ENCODE data around the gene DRAP1.
"Not testable (repeated sequence)": the region's sequence is repeated elsewhere in the genome, so short reads cannot be mapped to it uniquely, and the experiment has no call there.

Gene DRAP1

DNA sequence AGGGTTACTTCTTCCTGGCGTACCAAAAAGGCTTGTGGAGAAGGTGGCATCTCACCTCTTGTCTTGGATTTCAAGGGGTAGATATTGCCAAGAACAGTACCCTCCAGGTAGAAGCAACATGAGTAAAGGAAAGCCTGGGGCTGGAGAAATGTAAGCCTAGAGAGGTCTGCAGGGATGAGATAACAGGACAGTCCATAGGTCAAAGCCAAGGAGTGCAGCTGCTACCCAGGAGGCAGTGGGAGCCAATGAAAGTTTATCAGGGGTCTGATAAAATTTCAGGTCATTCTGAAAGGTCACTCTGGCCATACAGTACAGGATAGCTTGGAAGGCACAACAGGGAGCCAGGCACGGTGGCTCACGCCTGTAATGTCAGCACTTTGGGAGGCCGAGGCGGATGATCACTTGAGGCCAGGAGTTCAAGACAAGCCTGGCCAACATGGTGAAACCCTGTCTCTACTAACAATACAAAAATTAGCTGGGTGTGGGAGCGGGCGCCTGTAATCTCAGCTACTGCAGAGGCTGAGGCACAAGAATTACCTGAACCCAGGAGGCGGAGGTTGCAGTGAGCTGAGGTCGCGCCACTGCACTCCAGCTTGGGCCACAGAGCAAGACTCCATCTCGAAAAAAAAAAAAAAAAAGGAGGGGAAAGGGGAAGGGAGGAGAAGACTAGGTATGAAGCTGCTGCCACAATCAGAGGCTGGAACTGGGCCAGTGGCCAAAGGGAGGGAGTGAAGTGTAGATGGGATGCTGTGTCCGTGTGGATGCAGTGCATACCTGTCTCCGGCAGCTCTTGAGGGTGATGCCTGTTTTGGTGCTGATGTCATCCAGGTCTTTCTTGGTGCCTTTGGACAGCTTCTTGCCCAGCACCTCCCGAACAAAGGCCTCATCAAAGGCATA lies 32.2 kb upstream of the DRAP1 start:
- DNase-seq: no peak

DNA sequence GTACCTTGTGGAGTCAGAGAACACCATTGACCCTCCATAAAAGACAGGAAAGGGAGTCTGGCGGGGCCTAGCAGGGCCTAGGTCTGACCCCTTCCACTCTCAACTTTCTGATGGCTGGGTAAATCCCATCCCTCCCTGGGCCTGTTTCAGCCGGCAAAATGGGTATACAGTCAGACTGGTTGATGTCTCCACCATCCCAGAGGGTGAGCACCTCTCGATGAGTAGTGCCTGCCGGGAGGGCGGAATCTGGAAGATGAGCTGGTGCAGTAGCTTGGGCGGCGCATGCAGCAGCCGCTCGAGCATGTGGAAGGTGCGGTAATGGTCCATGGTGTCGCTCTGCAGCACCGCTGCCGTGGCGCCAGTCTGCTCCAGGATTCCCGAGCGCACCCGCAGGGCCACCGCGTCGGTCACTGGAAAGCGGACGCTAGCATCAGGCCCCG lies 31.5 kb upstream of the DRAP1 start:
- peak; percentile 62 for DNase-seq

DNA sequence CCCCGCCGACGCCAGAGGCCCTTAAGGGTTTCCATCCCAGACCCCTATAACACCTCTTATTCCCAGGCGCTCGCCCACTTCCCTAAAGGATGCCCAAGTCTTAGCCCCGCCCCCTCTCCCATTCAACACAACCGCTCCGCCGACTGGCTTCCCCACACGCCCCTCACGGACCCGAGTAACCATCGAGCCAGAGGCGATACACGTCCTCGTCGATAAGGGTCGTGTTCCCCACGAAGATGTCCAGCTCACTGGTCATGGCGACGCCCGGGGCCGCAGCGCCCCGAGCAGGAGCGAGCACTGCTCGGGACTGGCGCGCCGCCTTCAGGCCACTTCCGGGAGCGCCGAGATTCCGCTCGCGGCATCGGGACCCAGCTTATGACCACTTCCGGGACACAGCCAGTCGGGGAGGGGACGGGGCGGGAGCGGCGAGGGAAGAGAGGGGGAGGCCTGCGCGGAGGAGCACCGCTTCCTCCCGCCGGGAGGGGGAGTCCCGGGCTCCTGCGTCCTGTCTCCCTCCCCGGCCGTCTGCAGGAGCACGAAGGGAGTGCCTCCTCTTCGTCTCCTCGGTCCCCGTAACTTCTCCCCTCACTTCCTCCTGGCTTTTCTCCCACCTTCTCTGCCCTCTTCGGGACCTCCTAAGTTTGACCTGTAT lies 30.9 kb upstream of the DRAP1 start, which contains the start of gene FIBP:
FIBP (minus strand) TSS at position 309 of the 652 bp plus-strand sequence; CDS start at position 256, 53 bp downstream.
- peak; percentile 97 for DNase-seq

DNA sequence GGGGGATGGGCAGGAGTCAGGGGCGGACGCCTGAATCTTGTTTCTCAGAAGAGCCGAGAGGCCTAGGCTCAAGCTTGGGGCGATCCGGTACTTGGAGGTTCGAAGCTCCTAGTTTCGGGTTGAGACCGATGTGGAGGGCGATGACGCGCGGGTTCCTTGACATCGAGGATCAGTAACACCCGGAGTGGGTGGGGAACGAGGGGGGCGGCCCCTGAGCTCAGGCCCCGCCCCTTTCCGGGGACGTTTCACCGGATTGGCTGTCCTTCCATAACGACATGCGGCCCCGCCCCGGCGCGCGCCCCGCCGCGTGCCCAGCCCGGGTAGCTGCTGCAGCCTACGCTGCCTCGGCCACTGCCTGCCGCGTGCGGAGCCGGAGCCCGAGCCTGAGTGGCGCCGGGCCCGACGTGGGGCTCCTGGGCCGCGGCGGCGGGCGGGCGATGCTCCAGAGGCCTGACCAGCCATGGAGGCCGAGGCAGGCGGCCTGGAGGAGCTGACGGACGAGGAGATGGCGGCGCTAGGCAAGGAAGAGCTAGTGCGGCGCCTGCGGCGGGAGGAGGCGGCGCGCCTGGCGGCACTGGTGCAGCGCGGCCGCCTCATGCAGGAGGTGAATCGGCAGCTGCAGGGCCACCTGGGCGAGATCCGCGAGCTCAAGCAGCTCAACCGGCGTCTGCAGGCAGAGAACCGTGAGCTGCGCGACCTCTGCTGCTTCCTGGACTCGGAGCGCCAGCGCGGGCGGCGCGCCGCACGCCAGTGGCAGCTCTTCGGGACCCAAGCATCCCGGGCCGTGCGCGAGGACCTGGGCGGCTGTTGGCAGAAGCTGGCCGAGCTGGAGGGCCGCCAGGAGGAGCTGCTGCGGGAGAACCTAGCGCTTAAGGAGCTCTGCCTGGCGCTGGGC lies 28.7 kb upstream of the DRAP1 start, which contains the start of gene CCDC85B:
CCDC85B (plus strand) TSS at position 350 of the 895 bp plus-strand sequence; CDS start at position 461, 111 bp downstream.
- DNase-seq: peak; percentile 95

DNA sequence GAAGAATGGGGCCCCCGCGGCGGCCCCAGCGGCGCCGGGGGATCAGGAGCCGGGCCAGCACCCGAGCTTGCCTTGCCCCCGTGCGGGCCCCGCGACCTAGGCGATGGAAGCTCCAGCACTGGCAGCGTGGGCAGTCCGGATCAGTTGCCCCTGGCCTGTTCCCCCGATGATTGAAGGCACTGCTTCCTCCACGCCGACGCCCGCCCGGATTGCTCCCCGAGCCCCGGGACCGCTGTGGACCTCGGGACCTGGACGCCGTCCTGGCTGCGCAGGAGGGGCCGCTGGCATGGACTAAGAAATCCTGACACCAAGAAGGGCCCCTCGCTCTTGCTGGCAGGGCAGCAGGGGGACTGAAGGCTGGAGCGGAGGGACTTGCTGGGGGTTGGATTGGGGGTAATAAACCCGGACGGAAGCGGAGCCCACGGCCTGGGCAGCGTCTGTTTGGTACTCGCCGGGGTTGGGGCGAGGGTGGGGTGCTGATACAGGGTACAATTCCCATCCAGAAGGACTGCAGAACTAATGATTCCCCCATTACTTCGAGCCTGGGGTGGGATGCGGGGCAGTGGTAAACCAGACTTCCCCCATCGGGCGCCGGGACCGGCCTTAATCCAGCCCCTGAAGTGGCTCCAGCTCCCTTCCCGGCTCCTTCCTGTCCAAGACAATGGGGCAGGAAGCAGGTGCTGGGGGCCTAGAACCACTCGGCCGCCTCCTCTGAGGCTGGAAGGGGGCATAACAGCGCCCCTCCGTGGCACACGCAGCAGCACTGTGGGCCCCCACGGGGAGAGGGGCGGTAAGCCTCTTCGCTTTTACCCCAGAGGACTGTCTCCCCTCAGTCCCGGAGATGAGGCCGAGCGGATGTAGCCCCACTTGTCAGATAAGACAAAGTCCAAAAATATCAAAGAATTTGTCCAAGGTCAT lies 27.7 kb upstream of the DRAP1 start:
- DNase-seq: peak; percentile 69

DNA sequence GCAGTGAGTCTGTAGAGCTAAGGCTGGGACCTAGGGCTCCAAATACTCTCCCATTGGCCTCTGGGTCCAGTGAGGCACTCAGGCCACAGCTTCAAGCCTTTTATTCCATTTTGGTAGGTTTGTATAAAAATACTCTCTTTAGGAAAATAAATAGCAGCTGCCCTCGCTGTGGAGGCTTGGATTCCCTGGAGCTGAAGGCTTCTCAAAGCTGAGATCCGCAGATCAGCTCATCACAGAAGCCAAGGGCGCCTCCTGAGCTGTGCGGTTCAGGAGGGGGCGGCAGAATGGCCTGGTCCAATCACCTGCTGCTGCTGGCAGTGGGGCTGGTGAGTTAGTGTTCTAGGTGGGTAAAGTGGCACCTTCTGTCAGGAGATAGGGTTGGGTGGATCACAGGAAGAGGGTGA lies 27.1 kb upstream of the DRAP1 start:
- not testable (repeated sequence) for DNase-seq

DNA sequence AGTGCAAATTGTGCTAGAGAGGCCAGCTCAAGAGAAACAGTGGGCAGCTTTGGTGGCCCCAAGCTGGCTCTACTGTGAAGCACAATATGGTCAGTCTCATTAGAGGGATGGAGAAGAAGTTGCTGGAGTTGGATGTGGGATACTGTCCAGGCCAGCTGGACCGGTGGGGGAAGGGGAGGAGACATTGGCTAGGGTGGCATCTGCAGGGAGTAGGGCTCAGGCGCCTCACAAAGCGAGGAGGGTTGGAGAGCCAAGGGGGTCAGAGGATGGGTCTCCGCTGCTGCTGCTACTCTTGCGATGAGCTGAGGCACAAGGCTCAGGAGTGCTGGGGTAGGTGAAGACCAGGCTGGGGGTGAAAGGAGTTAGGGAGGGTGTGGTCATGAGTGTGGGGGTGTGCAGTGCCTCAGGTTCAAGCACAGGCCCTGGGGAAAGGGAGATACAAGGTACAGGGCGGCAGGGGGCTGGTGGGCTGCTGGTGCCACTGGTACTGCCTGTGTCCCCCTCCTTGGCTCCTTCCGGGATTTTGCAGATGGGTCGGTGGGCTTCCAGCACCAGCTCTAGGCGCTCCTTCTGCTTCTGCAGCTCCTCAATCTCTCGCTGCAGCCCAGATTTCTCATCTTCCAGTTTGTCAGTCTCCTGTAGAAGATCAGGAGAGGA lies 26.4 kb upstream of the DRAP1 start:
- DNase-seq: no peak

DNA sequence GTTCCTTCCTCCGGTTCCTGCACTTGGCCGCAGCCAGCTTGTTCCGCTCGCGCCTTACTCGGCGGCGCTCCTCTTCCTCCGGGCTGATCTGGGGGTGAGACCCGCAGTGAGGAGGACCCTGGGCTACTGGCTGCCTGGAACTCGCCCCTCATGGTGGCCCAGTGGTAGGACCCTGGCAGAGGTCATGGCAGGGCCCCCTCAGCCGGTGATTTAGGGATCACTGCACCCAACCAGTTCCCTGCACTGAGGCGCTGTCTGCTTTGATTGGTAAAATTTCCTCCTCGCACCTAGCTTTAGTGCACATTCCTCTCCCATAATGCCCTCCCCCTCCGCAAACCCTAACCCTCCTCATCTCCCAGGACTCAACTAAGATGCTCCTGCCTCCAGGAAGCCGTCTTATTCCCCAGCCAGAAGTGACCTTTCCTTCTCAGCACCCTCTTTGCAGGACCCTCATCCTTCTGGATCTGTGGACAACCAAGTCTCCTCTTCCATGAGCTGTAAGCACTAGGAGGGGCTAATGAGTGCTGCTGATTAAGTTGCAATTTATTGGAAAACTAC lies 25.1 kb upstream of the DRAP1 start:
- DNase-seq: no peak

DNA sequence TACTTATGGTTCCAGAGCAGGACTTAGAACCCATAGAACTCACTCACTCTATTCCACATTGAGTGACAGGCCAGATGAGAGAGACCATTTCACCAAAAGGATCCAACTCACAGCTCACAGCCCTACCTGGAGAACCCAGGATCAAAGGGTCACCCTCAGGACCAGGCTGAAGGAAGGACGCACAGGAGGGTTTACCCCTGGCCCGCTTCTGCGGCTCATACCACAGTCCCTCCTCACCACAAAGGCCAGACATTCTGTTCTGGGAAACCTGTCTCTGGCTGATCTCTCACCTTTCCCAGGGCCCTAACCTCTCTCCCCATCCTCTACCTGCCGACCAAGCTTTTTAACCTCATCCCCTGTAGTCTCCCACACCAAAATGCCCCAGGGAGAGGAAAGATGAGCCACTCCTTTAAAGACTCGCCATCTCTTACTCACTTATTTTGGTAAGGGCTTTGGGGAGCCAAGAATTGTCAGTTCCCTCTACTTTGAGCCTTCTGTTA lies 23.7 kb upstream of the DRAP1 start:
- DNase-seq: no peak

DNA sequence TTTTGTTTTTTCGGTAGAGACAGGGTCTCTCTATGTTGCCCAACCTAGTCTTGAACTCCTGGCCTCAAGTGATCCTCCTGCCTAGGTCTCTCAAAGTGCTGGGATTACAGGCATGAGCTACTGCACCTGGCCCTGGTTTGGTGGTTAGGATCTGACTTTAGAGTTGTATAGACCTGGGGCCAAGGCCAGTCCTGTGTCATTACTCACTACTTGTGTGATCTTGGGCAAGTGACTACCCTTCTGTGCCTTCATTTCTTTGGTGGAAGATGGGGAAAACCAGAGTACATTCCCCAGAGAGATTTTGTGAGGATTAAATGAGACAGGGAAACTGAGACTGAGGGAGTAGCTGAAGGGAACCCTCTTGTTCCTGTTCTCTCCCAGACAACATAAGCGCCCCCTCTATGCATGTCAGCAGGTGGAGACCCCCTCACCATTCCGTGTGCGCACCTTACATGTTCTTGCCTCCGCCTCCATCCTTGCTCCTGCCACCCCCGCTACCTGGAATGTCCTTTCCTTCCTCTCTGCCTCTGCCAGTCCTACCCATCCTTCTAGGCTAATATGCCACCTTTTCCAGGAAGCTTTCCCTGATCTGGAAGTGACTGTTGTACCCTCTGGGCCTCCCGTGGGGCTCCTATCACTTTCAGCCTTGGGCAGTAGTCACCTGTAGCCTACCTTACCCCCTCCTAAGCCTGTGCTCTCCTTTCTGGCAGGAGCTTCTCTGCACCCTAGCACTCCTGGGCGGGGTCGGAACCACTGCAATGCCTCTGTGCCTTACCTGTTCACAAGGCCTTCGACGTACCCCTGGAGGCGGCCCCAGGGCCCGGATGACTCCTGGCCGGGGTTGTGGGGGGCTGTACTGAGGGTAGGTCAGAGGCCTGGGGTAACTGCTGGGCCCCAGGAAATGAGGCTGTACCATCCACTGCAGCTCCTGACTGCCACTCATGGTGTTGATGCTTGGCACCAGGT lies 22.9 kb upstream of the DRAP1 start:
- DNase-seq: no peak

DNA sequence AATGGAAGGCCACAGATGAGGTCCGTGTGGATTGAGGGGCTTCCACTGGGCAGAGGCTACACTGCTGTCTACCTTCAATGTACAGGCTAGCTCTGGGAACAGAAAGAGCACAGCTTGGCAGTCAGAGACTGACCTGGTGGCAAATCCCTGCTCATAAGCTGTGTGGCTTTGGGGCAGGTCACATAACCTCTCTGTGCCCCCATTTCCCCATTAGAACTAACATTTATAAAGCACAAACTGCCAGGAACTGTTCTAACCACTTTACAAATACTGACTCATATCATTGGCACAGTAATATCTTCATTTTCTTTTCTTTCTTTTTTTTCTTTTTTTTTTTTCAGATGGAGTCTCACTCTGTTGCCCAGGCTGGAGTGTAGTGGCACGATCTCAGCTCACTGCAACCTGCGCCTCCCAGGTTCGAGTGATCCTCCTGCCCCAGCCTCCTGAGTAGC lies 22.2 kb upstream of the DRAP1 start:
- no peak for DNase-seq

DNA sequence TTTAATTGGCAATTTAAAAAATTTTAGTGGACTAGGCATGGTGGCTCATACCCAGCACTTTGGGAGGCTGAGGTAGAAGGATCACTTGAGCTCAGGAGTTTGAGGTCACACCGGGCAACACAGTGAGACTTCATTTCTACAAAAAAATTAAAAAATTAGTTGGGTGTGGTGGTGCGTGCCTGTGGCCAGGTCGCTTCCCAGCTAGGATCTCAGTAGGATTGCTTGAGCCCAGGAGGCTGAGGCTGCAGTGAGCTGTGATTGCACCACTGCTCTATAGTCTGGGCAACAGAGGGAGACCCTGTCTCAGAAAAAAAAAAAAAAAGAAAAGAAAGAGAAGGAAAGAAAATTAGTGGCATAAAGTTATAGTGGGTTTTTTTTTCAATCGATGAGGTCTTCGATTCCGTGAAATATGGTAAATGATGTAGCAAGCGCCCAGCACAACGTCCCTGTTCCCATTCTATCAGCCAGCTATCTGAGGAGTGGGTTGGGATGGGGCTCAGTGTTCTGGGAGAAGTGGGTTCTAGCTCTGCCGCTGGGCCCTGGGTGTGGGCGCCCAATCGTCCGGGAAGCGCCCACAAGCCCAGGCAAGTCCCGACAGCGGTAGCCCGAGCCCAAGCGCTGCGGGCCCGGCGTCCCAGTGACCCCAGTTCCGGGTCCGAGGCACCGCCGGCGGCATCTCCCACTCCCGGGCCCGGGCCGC lies 20.4 kb upstream of the DRAP1 start:
- DNase-seq: no peak

DNA sequence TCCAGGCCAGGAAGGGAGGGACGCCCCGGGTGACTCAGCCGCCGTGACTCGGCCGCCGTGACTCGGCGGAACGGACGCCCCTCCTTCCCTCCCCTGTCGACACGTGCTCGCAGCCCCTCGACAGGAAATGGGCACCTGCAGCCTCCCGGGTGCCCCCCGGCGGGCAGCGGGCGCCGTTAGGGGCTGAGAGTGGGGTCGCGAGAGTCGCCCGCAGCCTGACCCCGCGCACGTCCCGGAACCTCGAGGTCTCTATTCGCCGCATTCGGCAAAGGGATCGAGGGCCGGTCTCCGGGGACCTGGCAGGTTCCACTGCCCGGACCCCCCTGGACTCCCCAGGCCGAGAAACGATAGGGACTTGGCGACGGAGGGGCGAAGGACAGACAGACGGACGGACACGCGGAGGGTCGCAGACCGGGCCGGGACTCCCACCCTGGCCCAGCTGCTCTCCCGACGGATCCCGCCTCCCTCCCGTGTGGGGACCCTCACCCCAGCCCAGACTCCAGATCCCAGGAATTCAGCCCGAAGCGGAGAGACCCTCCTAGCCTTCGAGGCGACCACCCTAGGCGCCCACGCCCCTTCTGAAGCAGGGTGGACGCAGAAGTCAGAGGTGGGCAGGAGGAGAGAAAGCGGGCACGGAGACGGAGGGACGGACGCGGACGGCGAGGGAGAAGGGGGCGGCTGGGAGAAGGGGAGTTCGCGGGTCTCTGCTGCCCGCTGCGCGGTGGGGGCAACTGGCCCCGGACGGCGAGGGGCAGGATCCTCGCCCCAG lies 19.7 kb upstream of the DRAP1 start:
- peak; percentile 82 for DNase-seq

DNA sequence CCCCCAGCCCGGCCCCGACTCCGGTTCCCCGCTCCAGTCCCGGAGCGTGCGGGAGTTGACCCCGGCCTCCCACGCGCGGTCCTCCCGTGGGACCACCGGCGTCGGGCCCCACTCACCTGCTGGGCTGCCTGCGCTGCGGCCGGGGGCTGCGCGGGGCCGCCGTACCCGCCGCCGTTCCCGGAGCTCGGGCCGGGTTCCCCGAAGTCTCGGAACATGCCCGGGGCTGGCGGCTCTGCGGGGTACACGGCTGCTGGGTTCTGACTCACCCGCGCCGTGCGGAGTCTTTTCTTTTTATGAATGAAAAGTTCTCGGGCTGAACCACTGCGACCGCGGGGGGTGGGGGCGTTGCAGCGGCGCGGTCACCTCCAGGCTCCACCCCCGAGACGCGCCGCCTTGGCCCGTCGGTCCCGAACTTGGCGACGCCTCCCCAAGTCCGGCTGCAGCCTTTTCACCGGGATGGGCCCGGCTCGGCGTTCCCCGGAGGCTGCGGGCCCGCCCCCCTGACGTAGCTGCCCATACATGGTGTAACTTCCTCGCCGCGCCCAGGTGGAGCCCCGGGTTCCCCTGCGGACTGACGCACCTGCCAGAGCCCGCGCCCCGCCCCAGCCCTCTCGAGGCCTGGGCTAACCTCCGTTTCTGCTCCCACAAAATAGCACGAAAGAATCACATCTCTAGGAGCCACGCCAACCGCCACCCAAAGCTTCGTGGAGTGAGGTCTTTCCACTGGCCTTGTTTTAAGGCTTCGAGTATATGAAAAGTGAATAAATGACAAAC lies 18.9 kb upstream of the DRAP1 start, which contains the start of gene FOSL1:
FOSL1 (minus strand) TSS at position 264 of the 774 bp plus-strand sequence; CDS start at position 215, 49 bp downstream.
- peak; percentile 97 for DNase-seq

DNA sequence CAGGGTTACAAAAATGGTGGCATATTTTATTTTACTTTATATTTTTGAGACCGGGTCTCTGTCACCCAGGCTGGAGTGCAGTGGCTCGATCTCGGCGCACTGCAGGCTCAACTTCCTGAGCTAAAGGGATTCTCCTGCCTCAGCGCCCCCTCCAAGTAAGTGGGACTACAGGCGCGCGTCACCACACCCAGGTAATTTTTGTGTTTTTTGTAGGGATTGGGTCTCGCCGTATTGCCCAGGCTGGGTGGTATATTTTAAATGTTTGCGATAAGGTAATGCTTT lies 18.4 kb upstream of the DRAP1 start:
- DNase-seq: no peak

DNA sequence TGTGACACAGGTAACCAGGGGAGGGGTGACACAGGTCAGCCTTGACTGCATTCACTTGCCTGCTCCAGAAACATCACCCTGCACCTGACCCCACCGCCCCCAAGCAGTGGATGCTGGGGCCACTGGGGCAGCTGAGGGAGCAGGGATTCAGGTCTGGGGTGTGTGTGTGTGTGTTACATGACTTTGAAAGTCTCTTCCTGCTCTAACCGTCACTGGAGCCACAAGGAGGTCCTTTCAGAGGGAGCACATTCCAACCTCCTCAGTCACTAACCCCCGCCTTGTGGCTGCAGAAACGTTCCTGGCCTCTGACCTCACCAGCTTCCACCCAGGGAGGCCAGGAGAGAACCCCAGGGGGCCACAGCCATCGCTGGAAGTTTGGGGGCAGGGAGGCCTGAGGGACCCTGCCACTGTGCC lies 16.2 kb upstream of the DRAP1 start:
- DNase-seq: peak; percentile 93

DNA sequence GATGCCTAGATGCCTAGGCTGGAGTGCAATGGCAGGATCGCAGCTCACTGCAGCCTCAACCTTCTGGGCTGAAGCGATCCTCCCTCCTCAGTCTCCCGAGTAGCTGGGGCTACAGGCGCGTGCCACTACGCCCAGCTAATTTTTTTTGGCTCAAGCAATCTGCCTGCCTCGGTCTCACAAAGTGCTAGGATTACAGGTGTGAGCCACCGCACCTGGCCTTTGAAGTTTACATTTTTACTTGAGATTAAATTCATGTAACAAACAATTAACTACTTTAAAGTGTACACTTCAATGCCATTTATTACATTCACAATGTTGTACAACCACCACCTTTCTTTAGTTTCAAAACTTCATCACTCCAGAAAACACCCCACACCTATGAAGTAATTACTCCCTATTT lies 15.5 kb upstream of the DRAP1 start:
- DNase-seq: no peak
